ENCODE results near the gene DARS1. TPM values are rescaled to one million over a fixed set of nuclear protein-coding genes. Genes with fewer than 3 reads are reported as not detected.
A peak's percentile ranks its signal among the peaks of the same experiment; 100 is the strongest.
"Not testable (repeated sequence)": the region's sequence is repeated elsewhere in the genome, so short reads cannot be mapped to it uniquely, and the experiment has no call there.

The DARS1 gene
- total and polyA plus RNA-seq, 9 donors = 73.3 to 101 (median 82.0) TPM

DNA sequence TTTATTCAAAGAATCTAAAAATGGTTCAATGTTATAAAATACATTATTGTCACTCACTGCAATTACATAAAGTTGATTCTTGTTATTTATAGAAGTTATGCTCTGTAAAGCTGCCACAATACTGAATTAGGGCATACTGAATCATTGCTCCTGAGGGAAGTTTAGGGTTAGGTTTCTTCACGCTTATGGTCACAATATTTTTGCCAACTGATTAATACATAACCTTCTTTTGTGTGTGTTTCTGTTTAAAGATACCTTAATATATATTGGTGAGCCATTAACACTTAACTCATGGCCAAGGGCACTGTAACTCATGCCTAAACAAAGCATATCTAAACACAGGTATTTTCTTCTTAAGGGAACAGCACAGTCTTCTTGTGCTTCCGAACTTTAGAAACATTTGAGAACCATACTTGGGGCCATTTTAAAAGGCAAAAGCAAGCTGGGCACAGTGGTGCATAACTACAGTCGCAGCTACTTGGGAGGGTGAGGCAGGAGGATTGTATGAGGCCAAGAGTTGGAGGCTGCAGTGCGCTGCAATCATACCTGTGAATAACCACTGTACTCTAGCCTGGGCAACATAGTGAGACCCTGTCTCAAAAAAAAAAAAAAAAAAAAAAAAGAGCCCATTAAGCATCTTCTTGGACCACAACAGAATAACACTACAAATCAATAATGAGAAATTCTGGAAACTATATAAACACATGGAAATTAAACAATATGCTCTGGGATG, 15.6 kb downstream of the DARS1 start:
- H3K36me3 ChIP-seq (ENCODE audit: control insufficient read depth, insufficient read depth, low read length) = peaks cover 10% of the 10 kb centered on the region
- WGBS (ENCODE audit: insufficient coverage) = 83% methylated on average over 2 of the region's 4 CpGs
- no peaks in the 10 kb centered on the region for H3K27me3 ChIP-seq (ENCODE audit: control insufficient read depth, insufficient read depth, low read length)
- no peak overlapping the region for H3K27ac ChIP-seq (ENCODE audit: low read length)
- no peaks in the 10 kb centered on the region for H3K4me1 ChIP-seq (ENCODE audit: control insufficient read depth, insufficient read depth, low read length)
- no peak for DNase-seq
- no peak overlapping the region for H3K4me3 ChIP-seq (ENCODE audit: low read length)
- H3K9me3 ChIP-seq (replicated peaks; ENCODE audit: control insufficient read depth, low read depth, low read length) = peaks cover 9% of the 10 kb centered on the region

DNA sequence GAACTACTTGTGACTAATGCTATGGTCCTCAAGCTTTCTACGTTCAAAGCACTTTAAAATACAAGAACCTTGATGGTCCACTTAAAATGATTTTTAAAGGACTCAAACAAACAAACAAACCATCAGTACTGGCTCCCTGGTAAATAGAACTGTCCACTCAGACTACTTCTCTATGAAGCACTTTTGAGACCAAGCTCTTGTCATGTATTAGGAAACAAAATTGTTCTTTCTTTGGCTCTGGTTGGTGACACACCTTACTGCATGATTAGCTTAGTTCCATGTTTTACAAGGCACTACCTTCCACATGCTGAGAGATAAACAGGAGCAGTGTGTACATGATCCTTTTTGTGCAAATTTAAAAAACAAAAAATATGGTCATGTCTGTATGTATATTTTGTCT, 19.7 kb downstream of the DARS1 start:
- Histone ChIP-seq H3K9me3 (replicated peaks; ENCODE audit: control insufficient read depth, low read depth, low read length) (no peaks in the 10 kb centered on the region), H3K27ac (ENCODE audit: low read length) (no peak overlapping the region), H3K27me3 (ENCODE audit: control insufficient read depth, insufficient read depth, low read length) (no peaks in the 10 kb centered on the region), H3K4me1 (ENCODE audit: control insufficient read depth, insufficient read depth, low read length) (no peaks in the 10 kb centered on the region), H3K36me3 (ENCODE audit: control insufficient read depth, insufficient read depth, low read length) (no peaks in the 10 kb centered on the region), H3K4me3 (ENCODE audit: low read length) (no peak overlapping the region)
- no CpG with 5 or more reads among the region's 1 CpG for WGBS (ENCODE audit: insufficient coverage)
- DNase-seq = no peak

DNA sequence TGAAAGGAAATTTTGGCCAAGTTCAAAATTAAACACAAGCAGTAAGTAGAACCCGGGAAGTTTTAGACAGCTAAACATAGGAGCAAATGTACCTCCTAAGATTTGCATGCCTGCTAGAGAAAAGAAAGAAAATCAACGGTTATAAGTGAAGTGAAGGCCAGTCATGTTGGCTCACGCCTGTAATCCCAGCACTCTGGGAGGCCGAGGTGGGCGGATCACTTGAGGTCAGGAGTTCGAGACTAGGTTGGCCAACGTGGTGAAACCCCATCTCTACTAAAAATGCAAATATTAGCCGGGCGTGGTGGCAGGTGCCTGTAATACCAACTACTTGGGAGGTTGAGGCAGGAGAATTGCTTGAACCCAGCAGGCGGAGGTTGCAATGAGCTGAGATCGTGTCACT, 21.0 kb downstream of the DARS1 start:
- 100% methylated on average over 1 of the region's 11 CpGs for WGBS (ENCODE audit: insufficient coverage)
- not testable (repeated sequence) for DNase-seq; H3K36me3 ChIP-seq (ENCODE audit: control insufficient read depth, insufficient read depth, low read length); H3K4me3 ChIP-seq (ENCODE audit: low read length); H3K9me3 ChIP-seq (replicated peaks; ENCODE audit: control insufficient read depth, low read depth, low read length); H3K27me3 ChIP-seq (ENCODE audit: control insufficient read depth, insufficient read depth, low read length); H3K27ac ChIP-seq (ENCODE audit: low read length); H3K4me1 ChIP-seq (ENCODE audit: control insufficient read depth, insufficient read depth, low read length)

DNA sequence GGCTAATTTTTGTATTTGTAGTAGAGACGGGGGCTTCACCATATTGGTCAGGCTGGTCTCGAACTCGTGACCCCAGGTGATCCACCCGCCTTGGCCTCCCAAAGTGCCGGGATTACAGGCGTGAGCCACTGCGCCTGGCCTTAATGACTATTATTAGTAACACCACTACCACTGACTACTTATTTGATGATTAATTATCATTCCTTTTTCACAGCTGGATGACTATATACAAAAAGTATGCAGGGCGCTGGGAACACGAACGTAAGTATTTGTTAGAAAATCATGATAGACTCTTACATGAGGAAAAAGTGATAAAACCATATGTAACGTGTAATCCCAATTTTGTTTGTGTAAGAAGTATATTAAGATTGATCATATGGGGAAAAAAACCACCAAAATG, 21.6 kb downstream of the DARS1 start:
- Histone ChIP-seq H3K9me3 (replicated peaks; ENCODE audit: control insufficient read depth, low read depth, low read length) (no peaks in the 10 kb centered on the region), H3K4me1 (ENCODE audit: control insufficient read depth, insufficient read depth, low read length) (peaks cover 3% of the 10 kb centered on the region)
- WGBS (ENCODE audit: insufficient coverage) = no CpG with 5 or more reads among the region's 11 CpGs

DNA sequence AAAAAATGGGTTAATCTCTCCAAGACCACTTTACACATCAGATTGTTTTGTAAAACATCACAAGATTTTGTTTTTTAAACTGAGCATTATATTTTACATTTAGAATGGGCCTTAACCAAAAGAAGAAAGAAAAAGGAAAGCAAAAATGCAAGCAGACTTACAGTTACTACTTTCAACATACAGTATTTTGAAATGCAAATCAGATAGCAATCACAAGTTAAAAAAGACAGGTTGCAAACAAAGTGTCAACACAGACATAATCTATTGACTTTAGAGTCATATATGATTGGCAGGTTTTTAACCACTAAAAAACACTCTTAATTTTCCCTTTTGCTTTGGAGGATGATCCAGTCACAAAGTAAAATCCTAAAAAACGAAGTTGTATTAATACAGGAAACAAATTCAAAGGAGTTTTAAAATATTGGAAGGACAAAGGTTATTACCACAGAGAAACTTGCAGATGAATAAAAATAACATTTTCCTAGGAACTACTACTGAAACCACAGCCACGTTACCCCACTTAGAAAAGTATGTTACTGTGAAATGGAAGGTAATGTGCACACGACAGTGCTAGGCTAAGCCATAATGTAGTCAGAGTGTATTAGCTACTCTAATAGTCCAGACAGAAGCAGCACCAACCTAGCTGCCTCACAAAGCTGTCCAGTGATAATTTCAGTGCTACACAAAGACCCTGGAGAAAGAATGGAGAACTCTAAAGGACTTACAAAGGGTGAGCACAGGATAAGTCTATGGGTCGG, 22.9 kb downstream of the DARS1 start:
- no peaks in the 10 kb centered on the region for H3K27me3 ChIP-seq (ENCODE audit: control insufficient read depth, insufficient read depth, low read length)
- no peaks in the 10 kb centered on the region for H3K9me3 ChIP-seq (replicated peaks; ENCODE audit: control insufficient read depth, low read depth, low read length)
- no peak overlapping the region for H3K27ac ChIP-seq (ENCODE audit: low read length)
- DNase-seq = no peak
- H3K36me3 ChIP-seq (ENCODE audit: control insufficient read depth, insufficient read depth, low read length) = no peaks in the 10 kb centered on the region
- WGBS (ENCODE audit: insufficient coverage) = no CpG with 5 or more reads among the region's 4 CpGs
- H3K4me1 ChIP-seq (ENCODE audit: control insufficient read depth, insufficient read depth, low read length) = peaks cover 3% of the 10 kb centered on the region
- H3K4me3 ChIP-seq (ENCODE audit: low read length) = no peak overlapping the region

More for the DNA sequence above, 21.6 kb downstream of the DARS1 start:
- DNase-seq = no peak
- Histone ChIP-seq H3K36me3 (ENCODE audit: control insufficient read depth, insufficient read depth, low read length) (no peaks in the 10 kb centered on the region), H3K27ac (ENCODE audit: low read length) (no peak overlapping the region), H3K4me3 (ENCODE audit: low read length) (no peak overlapping the region), H3K27me3 (ENCODE audit: control insufficient read depth, insufficient read depth, low read length) (no peaks in the 10 kb centered on the region)

DNA sequence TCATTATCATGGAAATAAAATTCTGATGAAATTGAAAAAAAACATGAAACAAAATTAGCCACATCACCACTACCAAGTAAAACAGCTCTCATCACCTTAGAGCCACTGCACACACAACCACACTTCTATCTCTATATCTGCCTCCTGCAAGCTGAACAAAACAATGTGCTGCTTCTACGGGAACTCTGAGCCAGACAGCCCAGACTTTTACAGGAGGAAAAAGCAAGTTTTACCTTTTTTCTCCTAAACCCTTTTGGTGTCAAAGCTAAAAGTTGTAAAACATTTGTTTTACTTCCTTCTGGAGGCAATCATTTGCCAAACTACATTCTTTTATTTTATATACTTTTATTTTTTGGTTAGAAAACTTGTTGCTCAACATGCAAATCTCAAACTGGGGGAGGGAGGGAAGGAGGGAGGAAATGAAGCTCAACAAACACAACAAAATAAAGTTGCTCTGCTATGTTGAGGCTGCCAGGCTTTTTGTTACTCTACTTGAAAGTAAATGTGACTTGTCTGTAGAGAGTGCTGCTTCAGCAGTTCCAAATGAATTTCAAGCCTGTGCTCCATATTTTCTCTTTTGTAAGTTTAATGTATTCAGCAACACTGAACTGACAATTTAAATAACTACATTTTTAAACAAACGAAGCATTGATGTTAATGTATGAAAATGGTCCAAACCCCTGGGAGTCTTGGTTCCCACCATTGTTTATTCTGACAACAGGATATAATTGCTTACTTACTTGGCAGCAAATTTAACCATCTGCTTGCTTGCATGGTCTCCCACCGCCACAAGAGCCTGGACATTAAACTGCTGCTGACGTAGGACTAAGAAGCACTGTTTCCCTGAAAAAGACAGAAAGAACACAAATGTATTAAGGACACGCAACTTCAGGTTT, 24.5 kb downstream of the DARS1 start:
- DNase-seq = peak; percentile 86
- peaks cover 5% of the 10 kb centered on the region for H3K36me3 ChIP-seq (ENCODE audit: control insufficient read depth, insufficient read depth, low read length)
- peaks cover 3% of the 10 kb centered on the region for H3K4me1 ChIP-seq (ENCODE audit: control insufficient read depth, insufficient read depth, low read length)
- peak overlapping the region; percentile 81 for H3K27ac ChIP-seq (ENCODE audit: low read length)
- H3K9me3 ChIP-seq (replicated peaks; ENCODE audit: control insufficient read depth, low read depth, low read length) = no peaks in the 10 kb centered on the region
- no peak overlapping the region for H3K4me3 ChIP-seq (ENCODE audit: low read length)
- no peaks in the 10 kb centered on the region for H3K27me3 ChIP-seq (ENCODE audit: control insufficient read depth, insufficient read depth, low read length)
- WGBS (ENCODE audit: insufficient coverage) = no CpG with 5 or more reads among the region's 5 CpGs

DNA sequence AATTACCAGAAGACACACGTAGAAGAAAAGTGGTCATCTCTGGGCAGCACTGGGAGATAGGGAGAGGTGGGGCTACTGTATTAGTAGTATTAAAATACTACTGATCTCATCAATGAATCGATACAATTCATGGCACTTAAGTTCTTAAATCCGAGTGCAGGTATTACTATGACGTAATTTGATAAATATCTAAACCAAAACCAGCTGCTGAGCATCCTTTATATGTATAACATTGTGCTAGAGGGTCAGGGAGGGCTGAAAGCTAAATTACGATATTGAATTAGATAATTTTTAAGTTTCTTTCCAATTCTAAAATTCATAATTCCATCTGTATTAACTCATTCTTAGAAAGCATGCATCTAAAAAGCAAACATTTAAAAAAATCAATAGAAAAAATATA, 25.3 kb downstream of the DARS1 start:
- H3K27me3 ChIP-seq (ENCODE audit: control insufficient read depth, insufficient read depth, low read length) = no peaks in the 10 kb centered on the region
- H3K36me3 ChIP-seq (ENCODE audit: control insufficient read depth, insufficient read depth, low read length) = peaks cover 5% of the 10 kb centered on the region
- WGBS (ENCODE audit: insufficient coverage) = no CpG with 5 or more reads among the region's 5 CpGs
- no peaks in the 10 kb centered on the region for H3K9me3 ChIP-seq (replicated peaks; ENCODE audit: control insufficient read depth, low read depth, low read length)
- H3K4me1 ChIP-seq (ENCODE audit: control insufficient read depth, insufficient read depth, low read length) = peaks cover 3% of the 10 kb centered on the region
- no peak for DNase-seq
- no peak overlapping the region for H3K4me3 ChIP-seq (ENCODE audit: low read length)
- no peak overlapping the region for H3K27ac ChIP-seq (ENCODE audit: low read length)

DNA sequence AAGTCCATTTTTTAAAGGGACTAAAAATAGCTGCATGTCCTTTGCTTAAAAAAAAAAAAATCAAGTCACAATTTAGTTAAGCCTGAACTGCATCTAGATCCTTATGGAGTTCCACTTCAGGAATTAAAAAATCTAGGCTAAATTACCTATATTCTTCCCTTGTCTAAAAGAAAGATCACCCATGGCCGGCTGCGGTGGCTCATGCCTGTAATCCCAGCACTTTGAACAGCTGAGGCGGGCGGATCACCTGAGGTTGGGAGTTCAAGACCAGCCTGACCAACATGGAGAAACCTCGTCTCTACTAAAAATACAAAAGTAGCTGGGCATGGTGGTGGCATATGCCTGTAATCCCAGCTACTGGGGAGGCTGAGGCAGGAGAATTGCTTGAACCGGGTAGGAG, 26.5 kb downstream of the DARS1 start:
- H3K4me3 ChIP-seq (ENCODE audit: low read length); H3K27me3 ChIP-seq (ENCODE audit: control insufficient read depth, insufficient read depth, low read length); H3K4me1 ChIP-seq (ENCODE audit: control insufficient read depth, insufficient read depth, low read length); H3K36me3 ChIP-seq (ENCODE audit: control insufficient read depth, insufficient read depth, low read length); DNase-seq; H3K9me3 ChIP-seq (replicated peaks; ENCODE audit: control insufficient read depth, low read depth, low read length); H3K27ac ChIP-seq (ENCODE audit: low read length): not testable (repeated sequence)
- 100% methylated on average over 1 of the region's 6 CpGs for WGBS (ENCODE audit: insufficient coverage)

DNA sequence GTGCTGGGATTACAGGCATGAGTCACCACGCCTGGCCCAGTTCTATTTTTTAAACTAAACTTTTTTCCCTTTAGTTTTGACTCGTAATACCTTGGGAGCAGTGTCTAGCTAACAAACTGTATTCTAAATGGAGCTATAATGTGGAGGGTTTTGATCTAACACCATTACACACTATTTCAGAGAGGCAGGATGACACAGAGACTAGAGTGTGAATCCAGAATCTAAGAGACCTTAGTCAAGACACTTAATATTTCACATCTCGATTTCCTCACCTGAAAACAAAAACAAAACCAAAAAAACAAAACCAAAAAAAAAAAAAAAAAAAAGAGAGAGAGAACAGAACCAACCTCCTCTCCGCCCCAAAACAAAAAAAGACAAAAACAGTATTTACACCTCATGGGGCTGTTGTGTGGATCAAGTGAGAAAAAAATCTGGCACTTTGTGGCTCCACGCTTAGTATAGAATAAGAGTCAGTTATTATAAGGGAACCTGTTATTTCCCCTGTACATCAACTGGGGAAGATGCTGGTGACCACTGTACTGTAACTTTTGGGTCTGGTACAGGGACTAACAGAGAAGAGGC, 31.3 kb downstream of the DARS1 start:
- no peak overlapping the region for H3K27ac ChIP-seq (ENCODE audit: low read length)
- no peak for DNase-seq
- no peaks in the 10 kb centered on the region for H3K4me1 ChIP-seq (ENCODE audit: control insufficient read depth, insufficient read depth, low read length)
- H3K9me3 ChIP-seq (replicated peaks; ENCODE audit: control insufficient read depth, low read depth, low read length) = no peaks in the 10 kb centered on the region
- WGBS (ENCODE audit: insufficient coverage) = no CpG with 5 or more reads among the region's 5 CpGs
- H3K27me3 ChIP-seq (ENCODE audit: control insufficient read depth, insufficient read depth, low read length) = no peaks in the 10 kb centered on the region
- H3K36me3 ChIP-seq (ENCODE audit: control insufficient read depth, insufficient read depth, low read length) = peaks cover 15% of the 10 kb centered on the region
- no peak overlapping the region for H3K4me3 ChIP-seq (ENCODE audit: low read length)

DNA sequence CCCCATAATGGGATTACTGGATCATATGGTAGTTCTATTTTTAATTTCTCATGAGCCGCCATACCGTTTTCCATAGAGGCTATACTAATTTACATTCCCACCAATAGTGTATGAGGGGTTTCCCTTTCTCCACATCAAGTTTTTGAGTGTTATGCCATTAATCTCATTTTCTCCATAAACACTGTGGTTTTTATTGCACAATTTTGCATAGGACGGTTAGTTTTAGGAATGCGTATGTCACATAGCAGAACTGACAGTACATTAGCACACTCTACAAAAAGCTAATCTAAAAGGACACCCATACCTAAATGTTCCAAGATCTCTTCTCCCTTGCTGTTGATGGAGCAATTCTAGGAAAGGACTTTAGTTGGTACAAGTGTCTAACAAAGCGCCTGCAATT, 32.5 kb downstream of the DARS1 start:
- peaks cover 15% of the 10 kb centered on the region for H3K36me3 ChIP-seq (ENCODE audit: control insufficient read depth, insufficient read depth, low read length)
- DNase-seq = no peak
- no peaks in the 10 kb centered on the region for H3K9me3 ChIP-seq (replicated peaks; ENCODE audit: control insufficient read depth, low read depth, low read length)
- H3K27ac ChIP-seq (ENCODE audit: low read length) = no peak overlapping the region
- no peaks in the 10 kb centered on the region for H3K27me3 ChIP-seq (ENCODE audit: control insufficient read depth, insufficient read depth, low read length)
- WGBS (ENCODE audit: insufficient coverage) = no CpG with 5 or more reads among the region's 5 CpGs
- no peak overlapping the region for H3K4me3 ChIP-seq (ENCODE audit: low read length)
- H3K4me1 ChIP-seq (ENCODE audit: control insufficient read depth, insufficient read depth, low read length) = no peaks in the 10 kb centered on the region

Data from muscle of leg (tissue), 11 donors.